AG08396 (cell line): ENCODE results near the gene THBS2.

Source experiments
- DNase-seq: peaks from one replicate; pipeline ENCODE4 v3.0.0; 2012; ENCODE audit warnings: low spot score, mixed read lengths

Gene THBS2

GRCh38 chr6:169230946-169231789 lies 22.5 kb downstream of the THBS2 start:
- no peak for DNase-seq

- DNase-seq = no peak
These were observed 23.4 kb downstream of the THBS2 start for GRCh38 chr6:169230322-169230665.

GRCh38 chr6:169229615-169230321 lies 23.9 kb downstream of the THBS2 start:
- DNase-seq = no peak

- no peak for DNase-seq
These were observed 26.5 kb downstream of the THBS2 start for GRCh38 chr6:169227116-169227515.

GRCh38 chr6:169225887-169226286 lies 27.8 kb downstream of the THBS2 start:
- no peak for DNase-seq

GRCh38 chr6:169225131-169225576 lies 28.5 kb downstream of the THBS2 start:
- DNase-seq = no peak

- DNase-seq = no peak
These were observed 28.9 kb downstream of the THBS2 start for GRCh38 chr6:169224716-169225115.

GRCh38 chr6:169224185-169224695 lies 29.4 kb downstream of the THBS2 start:
- peak; percentile 39 for DNase-seq

GRCh38 chr6:169223006-169223405 lies 30.6 kb downstream of the THBS2 start:
- no peak for DNase-seq

GRCh38 chr6:169222126-169222525 lies 31.5 kb downstream of the THBS2 start:
- no peak for DNase-seq

- DNase-seq = no peak
These were observed 32.4 kb downstream of the THBS2 start for GRCh38 chr6:169221264-169221663.

- DNase-seq = no peak
These were observed 33.3 kb downstream of the THBS2 start for GRCh38 chr6:169220068-169220964.

- DNase-seq = no peak
These were observed 35.7 kb downstream of the THBS2 start for GRCh38 chr6:169217972-169218371.

- DNase-seq = no peak
These were observed 36.8 kb downstream of the THBS2 start for GRCh38 chr6:169216830-169217229.

GRCh38 chr6:169215201-169215681 lies 38.4 kb downstream of the THBS2 start:
- DNase-seq = no peak

GRCh38 chr6:169214789-169215188 lies 38.9 kb downstream of the THBS2 start:
- DNase-seq = peak; percentile 89

GRCh38 chr6:169213814-169214520 lies 39.7 kb downstream of the THBS2 start:
- no peak for DNase-seq

GRCh38 chr6:169212897-169213813 lies 40.5 kb downstream of the THBS2 start:
- DNase-seq = peak; percentile 97

GRCh38 chr6:169212436-169212835 lies 41.2 kb downstream of the THBS2 start:
- no peak for DNase-seq

- no peak for DNase-seq
These were observed 41.8 kb downstream of the THBS2 start for GRCh38 chr6:169211881-169212280.
